Purkinje cell (primary cell): ENCODE data around the gene NLK. TPM values are rescaled to one million over a fixed set of nuclear protein-coding genes. Genes with fewer than 3 reads are reported as not detected.

Experiments
- polyA plus RNA-seq: library from polyadenylated mRNA; unstranded; fragments of >200 nt; fragmentation: Nextera tagmentation; gene quantifications from 2 replicates; pipeline ENCODE4 v1.2.1, GENCODE V29; 2014

The NLK gene
- 61.1 and 62.6 TPM in 2 replicates for polyA plus RNA-seq

GRCh38 chr17:28042657-28042720 is at the start of gene NLK:
TSS of gene NLK (plus strand) at chr17:28042677. CDS start at chr17:28042874, 197 bp downstream.

Other genes with a start within 250 kb of the NLK start
- not detected in 2 replicates for gene NOS2, start 242.1 kb upstream of the NLK start, polyA plus RNA-seq
- 4.9 and 15.7 TPM in 2 replicates for gene LYRM9, start 149.3 kb upstream of the NLK start, polyA plus RNA-seq